ENCODE measurements around the gene GREB1L. TPM values are rescaled to one million over a fixed set of nuclear protein-coding genes. Genes with fewer than 3 reads are reported as not detected.

Gene GREB1L
- total and polyA plus RNA-seq, 2 donors (not counting 1 experiment from before 2014, with no cell fraction given) = not detected

DNA sequence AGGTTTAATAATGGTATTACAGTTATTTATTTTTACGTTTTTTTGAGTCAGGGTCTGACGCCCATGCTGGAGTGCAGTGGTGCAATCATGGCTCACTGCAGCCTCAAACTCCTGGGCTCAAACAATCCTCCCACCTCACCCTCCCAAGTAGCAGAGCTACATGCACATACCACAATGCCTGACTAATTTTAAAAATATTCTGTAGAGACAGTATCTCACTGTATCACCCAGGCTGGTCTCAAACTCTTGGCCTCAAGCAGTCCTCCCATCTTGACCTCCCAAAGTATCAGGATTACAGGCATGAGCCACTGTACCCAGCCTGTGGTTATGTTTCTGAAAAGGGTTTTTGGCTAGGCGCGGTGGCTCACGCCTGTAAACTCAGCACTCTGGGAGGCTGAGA lies 237.7 kb downstream of the GREB1L start:
- intact Hi-C loops (cut with micrococcal nuclease) = no loop called here
- ChIA-PET CTCF (no interaction called here), POLR2A (no interaction called here)
- H3K27ac Mint-ChIP-seq = no peak overlapping the region
- no peak for ATAC-seq (ENCODE audit: low read depth)
- no peaks in the 10 kb centered on the region for H3K9me3 Mint-ChIP-seq (ENCODE audit: insufficient read depth)
- Histone ChIP-seq H3K27me3 (replicated peaks in 1 of 4; ENCODE audit: control extremely low read depth in 1 of 4, control insufficient read depth in 3 of 4, insufficient read depth in 4 of 4, low read length in 3 of 4) (peaks cover 0 to 3% (median 0%) of the 10 kb centered on the region in 4 experiments), H3K4me3 (ENCODE audit: control extremely low read depth in 1 of 5, extremely low read depth in 1 of 5, insufficient read depth in 1 of 5, low read depth in 2 of 5, low read length in 4 of 5) (no peak overlapping the region), H3K27ac (ENCODE audit: low read length in 2 of 2) (no peak overlapping the region), H3K4me1 (ENCODE audit: control insufficient read depth in 2 of 2, insufficient read depth in 2 of 2, low read length in 2 of 2) (no peaks in the 10 kb centered on the region), H3K79me2 (ENCODE audit: control insufficient read depth, insufficient read depth, low read length) (no peaks in the 10 kb centered on the region), H3K9me3 (ENCODE audit: control extremely low read depth in 1 of 3, control insufficient read depth in 2 of 3, insufficient read depth in 1 of 3, low read length in 2 of 3) (no peaks in the 10 kb centered on the region), H3K36me3 (replicated peaks in 1 of 2; ENCODE audit: control extremely low read depth in 1 of 2, control insufficient read depth in 1 of 2, extremely low read depth in 1 of 2, insufficient read depth in 2 of 2, low read length in 1 of 2) (no peaks in the 10 kb centered on the region), H2AFZ (ENCODE audit: insufficient read depth, low read depth, low read length, poor library complexity, severe bottlenecking) (no peak overlapping the region), H3K4me2 (replicated peaks; ENCODE audit: low read depth, low read length, poor library complexity, severe bottlenecking) (no peak overlapping the region), H3K9ac (ENCODE audit: low read length) (no peak overlapping the region), H4K20me1 (ENCODE audit: control insufficient read depth, insufficient read depth, low read length, poor library complexity, severe bottlenecking) (no peaks in the 10 kb centered on the region)
- no peak overlapping the region for H3K4me3 Mint-ChIP-seq
- TF ChIP-seq EZH2 (IDR thresholded peaks at IDR 0.05; ENCODE audit: borderline replicate concordance, insufficient read depth, low read depth, low read length, poor library complexity, severe bottlenecking) (no peak), CTCF (IDR thresholded peaks at IDR 0.05) (no peak)
- WGBS (ENCODE audit: insufficient coverage) = no CpG with 5 or more reads among the region's 5 CpGs
- H3K4me1 Mint-ChIP-seq = no peaks in the 10 kb centered on the region
- DNase-seq = no peak
- peaks cover 26% of the 10 kb centered on the region for H3K27me3 Mint-ChIP-seq

GRCh38 chr18:21481739-21482138 lies 239.7 kb downstream of the GREB1L start:
- ChIA-PET CTCF (no interaction called here), POLR2A (no interaction called here)
- no peaks in the 10 kb centered on the region for H3K79me2 ChIP-seq (ENCODE audit: control insufficient read depth, insufficient read depth, low read length)
- H3K9ac ChIP-seq (ENCODE audit: low read length) = no peak overlapping the region
- DNase-seq (no peak), ATAC-seq (ENCODE audit: low read depth) (no peak)
- no peaks in the 10 kb centered on the region for H3K36me3 ChIP-seq (replicated peaks in 1 of 2; ENCODE audit: control extremely low read depth in 1 of 2, control insufficient read depth in 1 of 2, extremely low read depth in 1 of 2, insufficient read depth in 2 of 2, low read length in 1 of 2)
- H3K27ac Mint-ChIP-seq = no peak overlapping the region
- H3K27ac ChIP-seq (ENCODE audit: low read length in 2 of 2) = no peak overlapping the region
- TF ChIP-seq EZH2 (IDR thresholded peaks at IDR 0.05; ENCODE audit: borderline replicate concordance, insufficient read depth, low read depth, low read length, poor library complexity, severe bottlenecking) (no peak), CTCF (IDR thresholded peaks at IDR 0.05) (no peak)
- no peaks in the 10 kb centered on the region for H3K9me3 ChIP-seq (ENCODE audit: control extremely low read depth in 1 of 3, control insufficient read depth in 2 of 3, insufficient read depth in 1 of 3, low read length in 2 of 3)
- no peak overlapping the region for H3K4me2 ChIP-seq (replicated peaks; ENCODE audit: low read depth, low read length, poor library complexity, severe bottlenecking)
- no peaks in the 10 kb centered on the region for H3K4me1 Mint-ChIP-seq
- no peak overlapping the region for H3K4me3 ChIP-seq (ENCODE audit: control extremely low read depth in 1 of 5, extremely low read depth in 1 of 5, insufficient read depth in 1 of 5, low read depth in 2 of 5, low read length in 4 of 5)
- peaks cover 19% of the 10 kb centered on the region for H3K27me3 Mint-ChIP-seq
- H2AFZ ChIP-seq (ENCODE audit: insufficient read depth, low read depth, low read length, poor library complexity, severe bottlenecking) = no peak overlapping the region
- WGBS (ENCODE audit: insufficient coverage) = no CpG with 5 or more reads among the region's 2 CpGs
- H4K20me1 ChIP-seq (ENCODE audit: control insufficient read depth, insufficient read depth, low read length, poor library complexity, severe bottlenecking) = no peaks in the 10 kb centered on the region
- H3K4me1 ChIP-seq (ENCODE audit: control insufficient read depth in 2 of 2, insufficient read depth in 2 of 2, low read length in 2 of 2) = no peaks in the 10 kb centered on the region
- H3K9me3 Mint-ChIP-seq (ENCODE audit: insufficient read depth) = no peaks in the 10 kb centered on the region
- intact Hi-C loops (cut with micrococcal nuclease) = no loop called here
- peaks cover 0 to 3% (median 0%) of the 10 kb centered on the region in 4 experiments for H3K27me3 ChIP-seq (replicated peaks in 1 of 4; ENCODE audit: control extremely low read depth in 1 of 4, control insufficient read depth in 3 of 4, insufficient read depth in 4 of 4, low read length in 3 of 4)
- no peak overlapping the region for H3K4me3 Mint-ChIP-seq

Data from B cell (primary cell).